Activated CD4-positive, alpha-beta T cell treated with anti-CD3 and anti-CD28 coated beads for 1 hour (primary cell): Measurements from ENCODE around the gene GPR27.

Source experiments
- DNase-seq: peaks from one replicate; pipeline ENCODE4 v3.0.0-alpha.2; 2020

Gene GPR27

GRCh38 chr3:71786551-71786950, 32.9 kb downstream of the GPR27 start:
- DNase-seq: no peak

- no peak for DNase-seq
Observed at GRCh38 chr3:71787851-71788405, 34.3 kb downstream of the GPR27 start.

GRCh38 chr3:71789922-71790321, 36.3 kb downstream of the GPR27 start:
- DNase-seq: no peak

GRCh38 chr3:71791634-71792033, 38.0 kb downstream of the GPR27 start:
- DNase-seq: no peak

GRCh38 chr3:71796290-71796689, 42.6 kb downstream of the GPR27 start:
- no peak for DNase-seq

- no peak for DNase-seq
Observed at GRCh38 chr3:71797455-71797854, 43.8 kb downstream of the GPR27 start.

- DNase-seq: no peak
Observed at GRCh38 chr3:71800023-71800422, 46.4 kb downstream of the GPR27 start.

- DNase-seq: no peak
Observed at GRCh38 chr3:71801986-71802385, 48.3 kb downstream of the GPR27 start.

GRCh38 chr3:71803248-71803647, 49.6 kb downstream of the GPR27 start:
- DNase-seq: no peak

GRCh38 chr3:71805199-71805598, 51.5 kb downstream of the GPR27 start:
- DNase-seq: no peak

- DNase-seq: no peak
Observed at GRCh38 chr3:71805691-71806090, 52.0 kb downstream of the GPR27 start.
